ENCODE results near the gene CDK1.

The CDK1 gene

GRCh38 chr10:60778214-60778970 is at the start of gene CDK1:
Gene CDK1, plus strand, starts transcription at chr10:60778478. Its CDS starts 1,688 bp downstream, at chr10:60780166.
- peaks cover 12% of the 10 kb centered on the region for H3K36me3 Mint-ChIP-seq (ENCODE audit: low read depth)
- peak within 1 kb of the TSS; percentile 97 to 100 (median 97) for H3K4me3 Mint-ChIP-seq
- no peak for TF ChIP-seq CTCF (IDR thresholded peaks at IDR 0.05; ENCODE audit: unreplicated experiment in 3 of 3)
- H3K4me1 Mint-ChIP-seq = peaks cover 35% of the 10 kb centered on the region
- H3K9me3 Mint-ChIP-seq = no peaks in the 10 kb centered on the region
- H3K27ac Mint-ChIP-seq = peak within 1 kb of the TSS; percentile 52 to 95 (median 93)
- H3K27me3 Mint-ChIP-seq (ENCODE audit: low read depth) = no peaks in the 10 kb centered on the region

GRCh38 chr10:60729106-60729505 is 49.2 kb upstream of the CDK1 start:
- Mint-ChIP-seq H3K27me3 (ENCODE audit: low read depth) (peaks cover 49% of the 10 kb centered on the region), H3K9me3 (peaks cover 2% of the 10 kb centered on the region), H3K4me3 (no peak overlapping the region), H3K27ac (no peak overlapping the region), H3K36me3 (ENCODE audit: low read depth) (no peaks in the 10 kb centered on the region), H3K4me1 (no peaks in the 10 kb centered on the region)
- TF ChIP-seq CTCF (IDR thresholded peaks at IDR 0.05; ENCODE audit: unreplicated experiment in 3 of 3) = no peak

GRCh38 chr10:60731134-60731885 is 47.0 kb upstream of the CDK1 start:
- no peaks in the 10 kb centered on the region for H3K36me3 Mint-ChIP-seq (ENCODE audit: low read depth)
- no peaks in the 10 kb centered on the region for H3K9me3 Mint-ChIP-seq
- no peak overlapping the region for H3K27ac Mint-ChIP-seq
- TF ChIP-seq CTCF (IDR thresholded peaks at IDR 0.05; ENCODE audit: unreplicated experiment in 3 of 3) = no peak
- peaks cover 51% of the 10 kb centered on the region for H3K27me3 Mint-ChIP-seq (ENCODE audit: low read depth)
- H3K4me1 Mint-ChIP-seq = no peaks in the 10 kb centered on the region
- H3K4me3 Mint-ChIP-seq = peak overlapping the region; percentile 84 to 90 (median 88)

GRCh38 chr10:60732198-60732806 is 46.0 kb upstream of the CDK1 start:
- no peaks in the 10 kb centered on the region for H3K36me3 Mint-ChIP-seq (ENCODE audit: low read depth)
- H3K9me3 Mint-ChIP-seq = no peaks in the 10 kb centered on the region
- peak overlapping the region; percentile 84 to 90 (median 88) for H3K4me3 Mint-ChIP-seq
- H3K27me3 Mint-ChIP-seq (ENCODE audit: low read depth) = peaks cover 47% of the 10 kb centered on the region
- H3K27ac Mint-ChIP-seq = peak overlapping the region in 1 of 3 experiments; percentile 30
- no peak for TF ChIP-seq CTCF (IDR thresholded peaks at IDR 0.05; ENCODE audit: unreplicated experiment in 3 of 3)
- no peaks in the 10 kb centered on the region for H3K4me1 Mint-ChIP-seq

- peak; percentile 55 to 58 (median 56) for TF ChIP-seq CTCF (IDR thresholded peaks at IDR 0.05; ENCODE audit: unreplicated experiment in 3 of 3)
- peaks cover 46% of the 10 kb centered on the region for H3K27me3 Mint-ChIP-seq (ENCODE audit: low read depth)
- no peaks in the 10 kb centered on the region for H3K4me1 Mint-ChIP-seq
- H3K4me3 Mint-ChIP-seq = peak overlapping the region; percentile 84 to 90 (median 88)
- H3K9me3 Mint-ChIP-seq = no peaks in the 10 kb centered on the region
- no peaks in the 10 kb centered on the region for H3K36me3 Mint-ChIP-seq (ENCODE audit: low read depth)
- peak overlapping the region in 1 of 3 experiments; percentile 30 for H3K27ac Mint-ChIP-seq
Measured at GRCh38 chr10:60732807-60733516, 45.3 kb upstream of the CDK1 start.

All from nephron (organoid).